ENCODE data around the gene TBCA. TPM values are rescaled to one million over a fixed set of nuclear protein-coding genes. Genes with fewer than 3 reads are reported as not detected.

The TBCA gene
- total and polyA plus RNA-seq, 2 of the 13 experiments (the other 11 are each of a cell fraction or from before 2014, with no cell fraction given): 93.8 to 309 TPM

DNA sequence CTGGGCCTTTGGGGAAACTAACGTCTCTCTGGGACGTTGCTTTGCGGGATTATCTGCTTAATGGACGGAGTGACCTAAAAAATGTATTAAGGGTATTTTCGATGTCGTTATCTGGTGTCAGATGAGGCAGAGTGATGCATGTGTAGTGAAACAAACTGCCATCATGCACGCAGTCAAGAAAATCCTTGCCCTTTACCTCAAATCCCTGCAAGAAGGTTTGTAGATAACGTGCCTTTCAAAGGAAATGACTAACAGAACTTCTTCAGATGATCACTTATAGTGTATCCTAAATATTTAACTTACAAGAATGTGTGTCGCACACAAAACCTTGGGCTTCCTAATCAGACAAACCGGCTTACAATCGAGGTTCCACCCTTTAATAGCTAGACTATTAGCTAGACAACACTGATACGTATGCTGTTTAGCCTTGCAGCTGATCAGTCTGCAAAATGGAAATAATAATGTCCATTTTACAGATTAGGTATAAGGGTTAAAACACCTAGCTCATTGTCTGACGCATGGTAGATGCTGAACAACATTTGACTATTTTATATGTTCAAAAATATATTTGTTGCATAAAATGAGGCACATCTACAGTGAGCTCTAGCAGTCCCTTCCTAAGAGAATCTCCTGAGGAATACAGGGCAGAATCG is 541 bp upstream of the TBCA start (continued):
- TF ChIP-seq, protein P1, sequence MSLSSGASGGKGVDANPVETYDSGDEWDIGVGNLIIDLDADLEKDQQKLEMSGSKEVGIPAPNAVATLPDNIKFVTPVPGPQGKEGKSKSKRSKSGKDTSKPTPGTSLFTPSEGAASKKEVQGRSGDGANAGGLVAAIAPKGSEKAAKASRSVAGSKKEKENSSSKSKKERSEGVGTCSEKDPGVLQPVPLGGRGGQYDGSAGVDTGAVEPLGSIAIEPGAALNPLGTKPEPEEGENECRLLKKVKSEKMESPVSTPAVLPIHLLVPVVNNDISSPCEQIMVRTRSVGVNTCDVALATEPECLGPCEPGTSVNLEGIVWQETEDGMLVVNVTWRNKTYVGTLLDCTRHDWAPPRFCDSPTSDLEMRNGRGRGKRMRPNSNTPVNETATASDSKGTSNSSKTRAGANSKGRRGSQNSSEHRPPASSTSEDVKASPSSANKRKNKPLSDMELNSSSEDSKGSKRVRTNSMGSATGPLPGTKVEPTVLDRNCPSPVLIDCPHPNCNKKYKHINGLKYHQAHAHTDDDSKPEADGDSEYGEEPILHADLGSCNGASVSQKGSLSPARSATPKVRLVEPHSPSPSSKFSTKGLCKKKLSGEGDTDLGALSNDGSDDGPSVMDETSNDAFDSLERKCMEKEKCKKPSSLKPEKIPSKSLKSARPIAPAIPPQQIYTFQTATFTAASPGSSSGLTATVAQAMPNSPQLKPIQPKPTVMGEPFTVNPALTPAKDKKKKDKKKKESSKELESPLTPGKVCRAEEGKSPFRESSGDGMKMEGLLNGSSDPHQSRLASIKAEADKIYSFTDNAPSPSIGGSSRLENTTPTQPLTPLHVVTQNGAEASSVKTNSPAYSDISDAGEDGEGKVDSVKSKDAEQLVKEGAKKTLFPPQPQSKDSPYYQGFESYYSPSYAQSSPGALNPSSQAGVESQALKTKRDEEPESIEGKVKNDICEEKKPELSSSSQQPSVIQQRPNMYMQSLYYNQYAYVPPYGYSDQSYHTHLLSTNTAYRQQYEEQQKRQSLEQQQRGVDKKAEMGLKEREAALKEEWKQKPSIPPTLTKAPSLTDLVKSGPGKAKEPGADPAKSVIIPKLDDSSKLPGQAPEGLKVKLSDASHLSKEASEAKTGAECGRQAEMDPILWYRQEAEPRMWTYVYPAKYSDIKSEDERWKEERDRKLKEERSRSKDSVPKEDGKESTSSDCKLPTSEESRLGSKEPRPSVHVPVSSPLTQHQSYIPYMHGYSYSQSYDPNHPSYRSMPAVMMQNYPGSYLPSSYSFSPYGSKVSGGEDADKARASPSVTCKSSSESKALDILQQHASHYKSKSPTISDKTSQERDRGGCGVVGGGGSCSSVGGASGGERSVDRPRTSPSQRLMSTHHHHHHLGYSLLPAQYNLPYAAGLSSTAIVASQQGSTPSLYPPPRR (CRISPR knock-in tag; IDR thresholded peaks at IDR 0.05; ENCODE audit: borderline replicate concordance): no peak
- TF ChIP-seq, protein P2, sequence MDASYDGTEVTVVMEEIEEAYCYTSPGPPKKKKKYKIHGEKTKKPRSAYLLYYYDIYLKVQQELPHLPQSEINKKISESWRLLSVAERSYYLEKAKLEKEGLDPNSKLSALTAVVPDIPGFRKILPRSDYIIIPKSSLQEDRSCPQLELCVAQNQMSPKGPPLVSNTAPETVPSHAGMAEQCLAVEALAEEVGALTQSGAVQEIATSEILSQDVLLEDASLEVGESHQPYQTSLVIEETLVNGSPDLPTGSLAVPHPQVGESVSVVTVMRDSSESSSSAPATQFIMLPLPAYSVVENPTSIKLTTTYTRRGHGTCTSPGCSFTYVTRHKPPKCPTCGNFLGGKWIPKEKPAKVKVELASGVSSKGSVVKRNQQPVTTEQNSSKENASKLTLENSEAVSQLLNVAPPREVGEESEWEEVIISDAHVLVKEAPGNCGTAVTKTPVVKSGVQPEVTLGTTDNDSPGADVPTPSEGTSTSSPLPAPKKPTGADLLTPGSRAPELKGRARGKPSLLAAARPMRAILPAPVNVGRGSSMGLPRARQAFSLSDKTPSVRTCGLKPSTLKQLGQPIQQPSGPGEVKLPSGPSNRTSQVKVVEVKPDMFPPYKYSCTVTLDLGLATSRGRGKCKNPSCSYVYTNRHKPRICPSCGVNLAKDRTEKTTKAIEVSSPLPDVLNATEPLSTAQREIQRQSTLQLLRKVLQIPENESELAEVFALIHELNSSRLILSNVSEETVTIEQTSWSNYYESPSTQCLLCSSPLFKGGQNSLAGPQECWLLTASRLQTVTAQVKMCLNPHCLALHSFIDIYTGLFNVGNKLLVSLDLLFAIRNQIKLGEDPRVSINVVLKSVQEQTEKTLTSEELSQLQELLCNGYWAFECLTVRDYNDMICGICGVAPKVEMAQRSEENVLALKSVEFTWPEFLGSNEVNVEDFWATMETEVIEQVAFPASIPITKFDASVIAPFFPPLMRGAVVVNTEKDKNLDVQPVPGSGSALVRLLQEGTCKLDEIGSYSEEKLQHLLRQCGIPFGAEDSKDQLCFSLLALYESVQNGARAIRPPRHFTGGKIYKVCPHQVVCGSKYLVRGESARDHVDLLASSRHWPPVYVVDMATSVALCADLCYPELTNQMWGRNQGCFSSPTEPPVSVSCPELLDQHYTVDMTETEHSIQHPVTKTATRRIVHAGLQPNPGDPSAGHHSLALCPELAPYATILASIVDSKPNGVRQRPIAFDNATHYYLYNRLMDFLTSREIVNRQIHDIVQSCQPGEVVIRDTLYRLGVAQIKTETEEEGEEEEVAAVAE (CRISPR knock-in tag; IDR thresholded peaks at IDR 0.05; ENCODE audit: borderline replicate concordance): 0 out of 2 replicates have a peak, but pooled peaks have one; percentile 9
- TF ChIP-seq, protein P3, sequence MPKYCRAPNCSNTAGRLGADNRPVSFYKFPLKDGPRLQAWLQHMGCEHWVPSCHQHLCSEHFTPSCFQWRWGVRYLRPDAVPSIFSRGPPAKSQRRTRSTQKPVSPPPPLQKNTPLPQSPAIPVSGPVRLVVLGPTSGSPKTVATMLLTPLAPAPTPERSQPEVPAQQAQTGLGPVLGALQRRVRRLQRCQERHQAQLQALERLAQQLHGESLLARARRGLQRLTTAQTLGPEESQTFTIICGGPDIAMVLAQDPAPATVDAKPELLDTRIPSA (CRISPR knock-in tag; IDR thresholded peaks at IDR 0.05; ENCODE audit: borderline replicate concordance): no peak
- TF ChIP-seq, protein P4, sequence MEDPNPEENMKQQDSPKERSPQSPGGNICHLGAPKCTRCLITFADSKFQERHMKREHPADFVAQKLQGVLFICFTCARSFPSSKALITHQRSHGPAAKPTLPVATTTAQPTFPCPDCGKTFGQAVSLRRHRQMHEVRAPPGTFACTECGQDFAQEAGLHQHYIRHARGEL (CRISPR knock-in tag; IDR thresholded peaks at IDR 0.05): no peak
- TF ChIP-seq, protein P5, sequence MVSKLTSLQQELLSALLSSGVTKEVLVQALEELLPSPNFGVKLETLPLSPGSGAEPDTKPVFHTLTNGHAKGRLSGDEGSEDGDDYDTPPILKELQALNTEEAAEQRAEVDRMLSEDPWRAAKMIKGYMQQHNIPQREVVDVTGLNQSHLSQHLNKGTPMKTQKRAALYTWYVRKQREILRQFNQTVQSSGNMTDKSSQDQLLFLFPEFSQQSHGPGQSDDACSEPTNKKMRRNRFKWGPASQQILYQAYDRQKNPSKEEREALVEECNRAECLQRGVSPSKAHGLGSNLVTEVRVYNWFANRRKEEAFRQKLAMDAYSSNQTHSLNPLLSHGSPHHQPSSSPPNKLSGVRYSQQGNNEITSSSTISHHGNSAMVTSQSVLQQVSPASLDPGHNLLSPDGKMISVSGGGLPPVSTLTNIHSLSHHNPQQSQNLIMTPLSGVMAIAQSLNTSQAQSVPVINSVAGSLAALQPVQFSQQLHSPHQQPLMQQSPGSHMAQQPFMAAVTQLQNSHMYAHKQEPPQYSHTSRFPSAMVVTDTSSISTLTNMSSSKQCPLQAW (CRISPR knock-in tag; IDR thresholded peaks at IDR 0.05): 0 out of 2 replicates have a peak, but pooled peaks have one; percentile 20
- no peak for TF ChIP-seq SRY (CRISPR knock-in tag; IDR thresholded peaks at IDR 0.05)
- TF ChIP-seq HNF4A (CRISPR knock-in tag; IDR thresholded peaks at IDR 0.05): no peak
- TF ChIP-seq TSC22D2 (CRISPR knock-in tag; IDR thresholded peaks at IDR 0.05; ENCODE audit: borderline replicate concordance): no peak
- no peak for TF ChIP-seq ZBTB7A (CRISPR knock-in tag; IDR thresholded peaks at IDR 0.05)
- TF ChIP-seq, protein P6, sequence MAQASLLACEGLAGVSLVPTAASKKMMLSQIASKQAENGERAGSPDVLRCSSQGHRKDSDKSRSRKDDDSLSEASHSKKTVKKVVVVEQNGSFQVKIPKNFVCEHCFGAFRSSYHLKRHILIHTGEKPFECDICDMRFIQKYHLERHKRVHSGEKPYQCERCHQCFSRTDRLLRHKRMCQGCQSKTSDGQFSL (CRISPR knock-in tag; IDR thresholded peaks at IDR 0.05): no peak
- TF ChIP-seq, protein P7, sequence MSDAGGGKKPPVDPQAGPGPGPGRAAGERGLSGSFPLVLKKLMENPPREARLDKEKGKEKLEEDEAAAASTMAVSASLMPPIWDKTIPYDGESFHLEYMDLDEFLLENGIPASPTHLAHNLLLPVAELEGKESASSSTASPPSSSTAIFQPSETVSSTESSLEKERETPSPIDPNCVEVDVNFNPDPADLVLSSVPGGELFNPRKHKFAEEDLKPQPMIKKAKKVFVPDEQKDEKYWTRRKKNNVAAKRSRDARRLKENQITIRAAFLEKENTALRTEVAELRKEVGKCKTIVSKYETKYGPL (CRISPR knock-in tag; IDR thresholded peaks at IDR 0.05): no peak
- no peak for TF ChIP-seq PRPF4 (IDR thresholded peaks at IDR 0.05; ENCODE audit: low read depth, low read length, poor library complexity, severe bottlenecking)
- peak; percentile 31; the same call in 1 of the 2 replicates for TF ChIP-seq ZNF44 (CRISPR knock-in tag; IDR thresholded peaks at IDR 0.05)
- no peak for TF ChIP-seq FOXA3 (CRISPR knock-in tag; IDR thresholded peaks at IDR 0.05)
- TF ChIP-seq ZSCAN30 (CRISPR knock-in tag; IDR thresholded peaks at IDR 0.05): no peak
- no peak for TF ChIP-seq KLF13 (CRISPR knock-in tag; IDR thresholded peaks at IDR 0.05)

Data from HepG2 (cell line).